ENCODE data around the gene CRYBB3.

- TF ChIP-seq CTCF (IDR thresholded peaks at IDR 0.05) = peak; percentile 65 to 96 (median 69)
- no peak for TF ChIP-seq EP300 (IDR thresholded peaks at IDR 0.05)
These were observed 2.7 kb downstream of the CRYBB3 start for GRCh38 chr22:25202290-25202921.

Measured in esophagus muscularis mucosa (tissue), 3 donors.